Adipose tissue (tissue), 3 donors: ENCODE measurements around the gene KRTAP21-1. TPM values are rescaled to one million over a fixed set of nuclear protein-coding genes. Genes with fewer than 3 reads are reported as not detected.
"Not testable (repeated sequence)": the region's sequence is repeated elsewhere in the genome, so short reads cannot be mapped to it uniquely, and the experiment has no call there.

Experiments used
- H3K27ac ChIP-seq: one replicate; pipeline ENCODE4 v1.5.1; 2013; ENCODE audit warnings: low read depth, low read length
- WGBS, 3 donors: extraction: QIAGEN DNeasy Blood & Tissue Kit; methylation state at CpG; one replicate each; pipeline ENCODE4 v1.1.7; 2013; 5-methylcytosine and 5-hydroxymethylcytosine counted together
- polyA plus RNA-seq, 3 donors: library from polyadenylated mRNA; stranded (reverse); fragments of 200-250 nt; gene quantifications; one replicate each; pipeline ENCODE4 v1.2.3, GENCODE V29; 2013
- donor health status: healthy with polysubstance abuse.
- donor health status: Bipolar disorder and iron deficiency.
- donor health status: healthy.

The KRTAP21-1 gene
- not detected for polyA plus RNA-seq

DNA sequence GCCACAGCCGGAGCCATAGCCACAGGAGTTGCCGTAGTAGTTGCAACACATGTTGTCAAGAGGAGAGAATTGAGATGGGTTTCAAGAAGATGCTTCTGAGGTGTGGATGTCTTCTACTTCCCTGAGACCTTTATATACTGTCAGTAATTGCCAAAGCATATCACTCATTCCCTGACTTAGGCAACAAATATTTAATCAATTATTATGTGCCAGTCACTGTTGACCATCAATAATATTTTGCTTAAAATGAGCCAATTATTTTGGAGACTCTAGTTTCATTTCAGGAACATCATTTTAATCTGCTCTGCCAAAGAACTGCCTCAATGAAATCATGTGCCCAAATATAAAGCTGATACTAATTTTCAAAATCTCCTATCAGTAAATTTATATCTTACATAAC lies at the start of gene KRTAP21-1:
TSS of gene KRTAP21-1 (minus strand) at position 101 of the 400 bp plus-strand sequence. CDS start at position 51, 50 bp downstream.
- 89 to 98% (median 96%) methylated on average over 2 of the region's 2 CpGs for WGBS, 3 donors
- H3K27ac ChIP-seq, result not testable (repeated sequence)

DNA sequence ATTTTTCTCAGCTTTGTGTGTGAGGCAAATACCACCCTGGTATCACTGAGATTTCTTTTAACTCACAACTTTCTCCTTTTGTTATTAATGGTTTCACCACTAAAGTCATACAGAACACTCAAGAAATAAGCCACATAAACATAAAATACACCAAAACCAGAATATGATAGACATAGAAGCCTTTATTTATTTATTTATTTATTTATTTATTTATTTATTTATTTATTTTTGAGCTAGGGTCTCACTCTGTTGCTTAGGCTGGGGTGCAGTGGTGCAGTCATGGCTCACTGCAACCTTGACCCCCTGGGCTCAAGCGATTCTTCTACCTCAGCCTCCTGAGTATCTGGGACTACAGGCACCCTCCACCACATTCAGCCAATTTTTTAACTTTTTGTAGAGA lies 45.4 kb upstream of the KRTAP21-1 start:
- no peak overlapping the region for H3K27ac ChIP-seq
- WGBS, 3 donors, result 87 to 93% (median 87%) methylated on average over 1 of the region's 1 CpG

DNA sequence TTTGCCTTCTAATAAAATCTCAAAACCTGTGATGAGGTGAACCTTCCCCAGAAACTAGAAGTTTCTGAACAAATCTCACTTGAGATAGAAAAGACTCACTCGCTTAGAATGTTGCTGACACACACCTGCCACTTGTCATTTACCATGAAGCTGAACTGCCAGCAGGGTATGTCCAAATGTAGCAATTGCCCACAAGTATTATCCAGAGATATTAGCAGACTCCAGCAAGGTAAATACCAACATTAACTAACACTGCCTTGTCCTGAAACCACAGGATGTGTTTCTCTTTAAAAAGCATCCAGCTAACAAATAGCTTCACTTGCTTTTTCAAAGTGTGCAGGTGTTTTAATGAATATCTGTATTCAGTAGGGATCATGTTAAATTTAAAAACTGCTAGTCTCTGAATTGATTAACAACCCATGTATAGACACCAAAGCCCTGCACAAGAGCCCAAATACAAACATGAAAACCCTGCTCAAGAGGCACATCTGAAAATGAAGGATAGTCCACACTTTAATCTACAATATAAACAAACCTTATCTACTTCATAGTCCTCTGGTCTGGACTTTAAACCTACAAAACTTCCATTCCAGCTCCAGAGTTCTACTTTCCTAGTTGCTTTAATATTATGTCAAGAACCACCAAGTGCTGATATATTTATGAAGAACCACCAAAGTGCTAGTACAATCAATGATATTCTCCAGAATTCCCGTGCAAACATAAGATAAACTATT lies 38.5 kb upstream of the KRTAP21-1 start:
- WGBS, 3 donors, result 24 to 76% (median 65%) methylated on average over 2 of the region's 2 CpGs
- no peak overlapping the region for H3K27ac ChIP-seq

DNA sequence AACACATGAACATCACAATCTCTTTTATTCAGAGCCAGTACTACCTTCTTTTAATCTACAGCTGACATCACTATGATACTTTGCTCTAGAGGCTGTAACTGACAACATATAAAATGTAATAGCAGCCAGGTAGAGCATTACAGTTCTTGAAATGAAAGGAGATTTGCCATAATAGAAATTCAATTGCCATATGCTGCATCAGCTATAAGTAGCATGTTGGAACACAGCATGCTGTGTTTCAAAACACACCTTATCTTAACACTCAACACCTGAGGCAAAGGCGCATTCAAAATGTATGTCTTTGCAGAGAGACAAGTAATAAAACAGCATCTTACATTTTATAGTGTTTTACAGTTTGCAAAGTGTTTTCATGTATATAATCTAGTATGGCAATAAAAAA lies 24.0 kb upstream of the KRTAP21-1 start:
- no peak overlapping the region for H3K27ac ChIP-seq
- 90 to 93% (median 93%) methylated on average over 1 of the region's 1 CpG for WGBS, 3 donors

DNA sequence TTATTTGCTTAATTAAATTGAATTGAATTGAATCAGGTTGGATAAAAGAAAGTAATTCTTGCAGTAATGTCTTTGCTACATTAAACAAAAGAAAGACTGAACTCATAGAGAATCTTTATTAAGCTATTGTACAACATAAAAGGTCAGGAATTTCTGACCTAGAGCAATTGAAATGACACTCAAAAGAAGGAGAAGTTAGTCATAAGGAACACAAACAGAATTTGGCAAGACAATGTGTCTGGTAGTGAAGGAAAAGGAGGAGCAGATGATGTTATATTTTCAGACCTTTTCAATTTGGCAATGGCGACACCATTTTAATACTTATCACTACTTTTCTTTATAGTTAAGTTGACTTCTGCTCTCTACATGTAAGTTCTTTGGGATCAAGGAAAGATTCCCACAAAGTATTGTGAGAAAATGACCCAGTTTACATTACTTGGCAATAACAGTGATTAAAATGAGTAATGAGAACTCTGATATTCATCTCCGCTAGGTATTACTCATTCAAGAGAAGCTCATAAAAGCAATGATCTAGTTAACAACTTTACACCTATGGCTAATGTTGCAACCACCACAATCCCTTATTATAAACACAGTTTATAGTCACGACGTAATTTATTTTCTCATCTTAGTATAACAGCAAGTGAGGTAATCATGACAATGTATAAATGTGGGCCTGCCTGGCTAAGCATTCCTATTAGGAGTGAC lies 14.7 kb upstream of the KRTAP21-1 start:
- WGBS, 3 donors, result 89 to 94% (median 91%) methylated on average over 4 of the region's 4 CpGs
- no peak overlapping the region for H3K27ac ChIP-seq

DNA sequence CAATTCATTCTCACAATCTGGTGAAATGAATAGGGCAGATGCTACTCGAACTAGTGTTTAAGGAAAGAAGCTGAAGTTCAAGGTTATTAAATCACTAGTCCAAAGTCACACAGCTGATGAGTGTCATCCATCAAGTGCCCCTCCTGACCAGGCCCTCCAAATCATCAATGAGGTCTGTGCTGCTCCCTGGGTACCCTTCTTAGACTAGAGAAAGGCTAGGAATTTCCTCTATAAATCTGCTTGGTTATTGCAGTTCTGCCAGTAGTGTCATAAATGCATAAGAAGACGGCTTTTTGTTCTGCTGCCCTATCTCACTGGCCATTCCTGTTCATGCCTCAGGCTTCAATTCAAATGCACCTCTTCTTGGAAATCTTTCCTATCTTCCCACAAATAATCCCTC lies 5.5 kb upstream of the KRTAP21-1 start:
- 58 to 78% (median 77%) methylated on average over 2 of the region's 2 CpGs for WGBS, 3 donors
- H3K27ac ChIP-seq, result no peak overlapping the region

DNA sequence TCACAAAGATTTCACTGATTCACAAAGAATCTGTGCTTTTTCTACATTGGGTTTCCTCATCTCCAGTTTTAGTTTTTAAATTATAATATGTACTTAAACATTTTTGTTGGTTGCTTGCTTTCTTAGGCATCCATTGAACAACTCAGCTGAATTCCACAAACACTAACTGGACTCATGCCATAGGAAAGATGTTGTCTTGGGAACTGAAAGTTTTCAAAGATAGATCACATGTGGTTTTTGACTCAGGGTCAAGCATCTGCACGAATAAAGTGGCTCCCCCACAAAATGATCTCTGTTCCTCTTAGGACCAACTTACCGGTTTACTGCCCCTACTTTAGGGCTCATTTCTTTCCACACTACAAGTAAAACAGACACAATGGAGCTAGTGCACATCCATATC lies 3.1 kb upstream of the KRTAP21-1 start:
- WGBS, 3 donors, result 36 to 57% (median 55%) methylated on average over 2 of the region's 2 CpGs
- H3K27ac ChIP-seq, result no peak overlapping the region

DNA sequence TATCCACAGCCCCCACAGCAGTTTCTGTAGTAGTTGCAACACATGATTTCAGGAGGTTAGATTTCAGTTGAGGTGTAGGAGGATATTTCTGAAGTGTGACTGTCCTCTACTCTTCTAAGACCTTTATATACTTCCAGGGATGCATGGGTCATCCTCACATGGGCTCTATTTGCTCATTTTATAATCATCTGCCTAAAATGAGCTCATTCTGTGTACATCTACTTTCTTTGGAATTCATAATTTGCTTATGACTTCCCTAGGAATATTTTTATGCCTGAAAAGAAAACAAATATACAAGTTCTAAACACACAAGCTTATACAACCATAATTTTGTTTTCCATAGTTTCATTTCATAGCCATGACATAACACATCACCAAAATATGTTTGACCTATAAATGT lies 8.1 kb downstream of the KRTAP21-1 start, which contains the start of gene KRTAP21-2:
TSS of gene KRTAP21-2 (minus strand) at position 101 of the 400 bp plus-strand sequence. CDS start at position 44, 57 bp downstream.
- no peak within 1 kb of the TSS for H3K27ac ChIP-seq

DNA sequence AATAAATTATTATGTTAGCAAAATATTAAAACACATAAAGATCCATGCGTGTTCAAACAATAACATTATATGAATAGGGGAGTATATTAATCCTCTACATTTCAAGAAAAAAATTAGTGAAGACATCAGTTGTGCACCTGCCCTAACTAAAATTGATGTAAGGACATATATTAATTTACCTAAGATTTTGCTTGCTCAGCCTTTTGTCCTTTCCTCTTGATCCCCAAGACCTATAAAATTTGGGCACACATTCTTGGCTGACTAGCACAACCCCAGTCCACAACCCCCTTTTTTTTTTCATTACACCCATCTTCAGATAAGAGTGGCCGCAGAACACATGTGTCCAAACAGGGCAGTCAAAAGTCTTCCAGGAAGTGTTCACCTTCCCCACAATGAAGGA lies 14.8 kb downstream of the KRTAP21-1 start:
- 78 to 91% (median 83%) methylated on average over 2 of the region's 2 CpGs for WGBS, 3 donors
- H3K27ac ChIP-seq, result no peak overlapping the region

DNA sequence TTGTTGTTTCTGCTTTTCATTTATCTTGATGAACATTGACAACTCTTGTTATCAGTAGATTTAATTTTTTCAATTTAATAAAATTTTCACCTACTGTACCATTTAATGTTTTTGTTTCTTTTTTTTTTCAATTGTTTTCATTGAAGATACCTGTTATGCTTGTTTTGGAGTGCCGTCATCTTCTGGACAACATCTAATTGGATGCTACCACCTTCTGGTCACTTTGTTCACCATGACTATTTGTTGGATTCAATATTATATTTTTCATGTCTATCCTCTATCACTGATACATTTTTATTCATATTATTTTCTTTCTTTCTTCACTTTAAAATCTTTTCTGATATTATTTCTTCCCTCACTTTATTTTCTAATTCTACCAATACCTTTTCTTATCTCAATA lies 22.2 kb downstream of the KRTAP21-1 start:
- no peak overlapping the region for H3K27ac ChIP-seq
- WGBS, 3 donors, result 58 to 66% (median 64%) methylated on average over 1 of the region's 1 CpG

DNA sequence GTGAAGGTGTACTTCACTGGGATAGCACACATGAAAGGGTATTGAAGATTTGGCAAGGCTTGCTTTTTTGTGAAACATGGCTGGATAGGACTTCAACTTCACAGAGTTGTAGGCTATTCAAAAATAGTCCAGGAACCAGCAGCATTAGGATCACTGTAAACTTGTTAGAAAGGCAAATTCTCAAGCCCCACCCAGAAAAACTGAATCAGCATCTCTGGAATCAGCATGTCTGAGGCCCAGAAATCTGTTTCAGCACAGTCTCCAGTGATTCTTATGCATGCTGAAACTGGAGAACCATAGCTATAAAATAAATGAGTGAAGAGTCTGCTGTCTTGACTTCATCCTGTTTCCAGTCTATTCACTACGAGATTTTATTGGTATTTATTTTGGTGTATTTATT lies 28.5 kb downstream of the KRTAP21-1 start:
- 57 to 87% (median 75%) methylated on average over 1 of the region's 1 CpG for WGBS, 3 donors
- no peak overlapping the region for H3K27ac ChIP-seq

DNA sequence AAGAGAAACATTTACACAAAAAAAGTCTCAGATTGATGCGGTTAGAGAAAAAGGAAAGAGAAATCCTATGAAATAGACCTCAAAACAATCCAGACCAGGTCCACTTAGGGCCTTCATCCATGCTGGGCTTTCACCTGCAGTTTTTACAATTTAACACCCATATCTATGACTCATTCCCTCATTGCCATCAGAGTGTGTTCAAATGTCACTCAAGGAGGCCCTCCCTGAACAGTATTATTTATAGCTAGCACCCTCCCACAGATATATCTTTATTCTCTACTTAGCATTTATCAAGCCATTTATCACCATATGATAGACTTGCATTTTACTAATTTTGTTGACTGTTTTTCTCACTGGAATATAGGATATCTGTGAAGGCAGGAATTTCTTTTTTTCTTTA lies 35.8 kb downstream of the KRTAP21-1 start:
- 85 to 94% (median 89%) methylated on average over 1 of the region's 1 CpG for WGBS, 3 donors
- no peak overlapping the region for H3K27ac ChIP-seq

DNA sequence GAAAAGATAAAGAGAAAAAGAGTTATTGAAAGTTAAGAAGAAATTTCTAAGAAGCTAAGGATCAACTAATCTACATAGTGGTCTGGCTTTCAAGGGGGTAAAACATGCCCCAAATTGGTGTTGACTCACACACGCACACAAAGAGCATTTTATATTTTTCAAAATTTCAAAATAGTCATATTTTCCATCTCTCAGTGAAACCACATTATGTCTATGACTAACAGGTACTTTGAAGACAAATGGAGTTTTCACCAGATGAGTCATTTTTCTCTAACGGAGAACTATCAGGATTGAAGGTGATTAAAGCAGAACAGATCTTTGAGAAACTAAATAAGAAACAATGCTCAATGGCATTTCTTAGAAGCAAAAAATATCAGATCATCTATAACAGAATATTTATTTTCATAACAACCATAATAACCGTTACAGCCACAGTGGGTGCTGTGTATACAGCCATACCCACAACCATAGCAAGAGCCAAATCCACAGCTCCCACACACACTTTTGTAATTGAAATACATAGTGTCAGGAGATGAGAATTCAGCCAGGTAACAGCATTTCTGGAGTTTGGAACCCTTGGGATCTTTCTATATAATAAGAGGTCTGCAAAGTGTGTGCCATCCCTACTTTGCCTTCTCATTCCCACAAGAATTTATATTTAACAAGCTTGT lies 36.9 kb downstream of the KRTAP21-1 start, which contains the start of gene KRTAP21-3:
TSS of gene KRTAP21-3 (minus strand) at position 539 of the 671 bp plus-strand sequence. CDS start at position 521, 18 bp downstream.
- 73 to 77% (median 76%) methylated on average over 3 of the region's 3 CpGs for WGBS, 3 donors
- H3K27ac ChIP-seq, result no peak within 1 kb of the TSS

DNA sequence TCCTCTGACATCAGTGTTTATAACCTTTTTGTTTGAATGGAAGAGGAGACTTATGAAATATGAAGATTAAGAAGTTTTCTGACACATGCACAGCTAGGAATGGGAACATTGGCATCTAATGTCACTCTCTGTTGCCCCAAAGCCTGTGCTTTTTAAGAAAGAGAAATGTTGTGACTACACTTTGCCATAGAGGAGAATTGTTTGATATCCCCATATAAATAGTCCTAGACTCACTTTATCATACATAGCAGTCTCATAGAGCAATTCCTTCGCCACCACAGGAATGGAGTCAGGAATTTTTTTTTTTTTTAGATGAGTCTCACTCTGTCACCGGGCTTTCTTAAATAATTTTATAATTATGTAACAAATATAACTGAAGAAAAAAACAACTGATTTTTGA lies 38.1 kb downstream of the KRTAP21-1 start:
- 83 to 91% (median 88%) methylated on average over 2 of the region's 2 CpGs for WGBS, 3 donors

DNA sequence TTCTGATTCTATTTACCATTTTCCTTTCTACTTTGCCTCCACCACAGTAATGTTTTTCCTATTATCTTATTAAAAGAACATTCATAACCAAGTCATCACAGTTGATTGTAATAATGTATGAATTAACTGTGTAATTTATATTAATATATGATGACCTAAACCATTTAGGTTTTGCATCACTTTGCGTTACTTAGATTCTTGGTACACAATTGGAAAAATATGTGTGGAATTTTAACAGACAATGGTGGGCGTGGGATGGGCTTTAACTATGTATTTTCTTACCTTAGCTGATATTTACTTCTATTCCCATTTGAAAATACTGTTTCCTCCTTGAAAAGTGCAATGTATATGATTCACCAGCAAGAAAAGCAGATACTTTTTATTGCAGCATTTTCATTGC lies 40.3 kb downstream of the KRTAP21-1 start:
- H3K27ac ChIP-seq, result no peak overlapping the region
- 73 to 85% (median 80%) methylated on average over 2 of the region's 2 CpGs for WGBS, 3 donors

More for the DNA sequence above, 38.1 kb downstream of the KRTAP21-1 start:
- no peak overlapping the region for H3K27ac ChIP-seq

DNA sequence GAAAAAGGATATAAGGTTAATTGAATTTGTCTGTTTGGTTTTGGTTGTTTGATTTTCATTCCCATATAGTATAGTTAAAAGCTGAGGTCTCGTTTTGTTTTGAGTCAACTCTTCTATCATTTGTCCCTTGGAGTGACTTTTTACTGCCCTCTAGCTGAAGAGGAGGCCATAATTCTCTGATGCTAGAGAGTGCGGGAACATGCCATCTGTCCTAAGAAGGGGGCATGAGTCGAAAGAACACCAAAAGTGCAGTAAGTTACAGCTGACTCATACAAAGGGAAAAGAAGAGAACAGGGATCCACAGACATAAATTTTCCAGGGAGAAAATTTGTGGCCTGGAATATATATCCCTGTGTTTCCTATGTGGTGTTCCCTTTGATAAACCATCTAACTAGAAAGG lies 40.8 kb downstream of the KRTAP21-1 start:
- no peak overlapping the region for H3K27ac ChIP-seq
- WGBS, 3 donors, result 45 to 77% (median 67%) methylated on average over 3 of the region's 3 CpGs

DNA sequence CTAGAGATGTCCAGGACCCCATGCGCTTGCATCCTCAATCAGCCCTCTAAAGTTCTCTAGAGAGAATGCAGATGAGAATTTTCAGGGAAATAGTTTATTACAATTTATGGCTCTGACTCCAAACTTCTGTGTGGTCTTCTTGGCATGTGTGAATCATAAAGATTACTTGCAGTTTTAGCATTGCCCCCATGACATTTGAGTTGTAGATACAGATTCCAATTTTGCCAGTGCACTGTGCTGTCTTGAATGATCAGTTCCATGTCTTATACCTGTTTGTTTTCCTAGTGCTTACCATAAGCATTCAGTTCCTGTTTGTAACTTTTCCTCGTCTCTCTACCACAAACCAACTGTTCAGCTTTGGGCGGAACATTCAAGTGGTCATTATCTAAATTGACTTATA lies 41.5 kb downstream of the KRTAP21-1 start:
- H3K27ac ChIP-seq, result no peak overlapping the region
- 84 to 90% (median 90%) methylated on average over 3 of the region's 3 CpGs for WGBS, 3 donors

DNA sequence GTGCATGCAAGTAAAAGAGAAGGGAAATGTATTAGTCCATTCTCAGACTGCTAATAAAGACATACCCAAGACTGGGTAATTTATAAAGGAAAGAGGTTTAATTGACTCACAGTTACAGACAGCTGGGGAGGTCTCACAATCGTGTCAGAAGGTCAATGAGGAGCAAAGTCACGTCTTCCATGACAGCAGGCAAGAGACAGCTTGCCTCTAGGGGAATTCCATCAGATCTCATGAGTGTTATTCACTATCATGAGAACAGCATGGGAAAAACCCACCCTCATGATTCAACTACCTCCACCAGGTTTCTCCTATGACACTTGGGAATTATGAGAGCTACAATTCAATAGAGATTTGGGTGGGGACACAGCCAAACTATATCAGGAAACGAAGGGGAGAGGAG lies 44.7 kb downstream of the KRTAP21-1 start:
- WGBS, 3 donors, result 35 to 38% (median 35%) methylated on average over 3 of the region's 3 CpGs
- H3K27ac ChIP-seq, result no peak overlapping the region

DNA sequence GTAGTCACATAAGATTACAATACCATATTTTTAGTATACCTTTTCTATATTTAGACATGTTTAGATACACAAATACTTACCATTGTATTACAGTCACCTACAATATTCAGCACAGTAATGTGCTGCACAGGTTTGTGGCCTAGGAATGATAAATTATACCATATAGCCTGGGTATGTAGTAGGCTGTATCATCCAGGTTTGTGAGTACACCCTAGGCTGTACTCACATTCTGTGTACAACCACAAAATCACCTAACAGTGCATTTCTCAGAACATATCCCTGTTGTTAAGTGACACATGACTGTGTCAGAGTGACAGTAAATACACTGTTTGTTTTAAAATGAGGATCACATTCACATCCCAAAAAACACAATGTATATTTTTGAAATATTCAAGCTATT lies 47.8 kb downstream of the KRTAP21-1 start:
- H3K27ac ChIP-seq, result no peak overlapping the region
